Measurements from ENCODE around the gene ST6GAL1.

DNA sequence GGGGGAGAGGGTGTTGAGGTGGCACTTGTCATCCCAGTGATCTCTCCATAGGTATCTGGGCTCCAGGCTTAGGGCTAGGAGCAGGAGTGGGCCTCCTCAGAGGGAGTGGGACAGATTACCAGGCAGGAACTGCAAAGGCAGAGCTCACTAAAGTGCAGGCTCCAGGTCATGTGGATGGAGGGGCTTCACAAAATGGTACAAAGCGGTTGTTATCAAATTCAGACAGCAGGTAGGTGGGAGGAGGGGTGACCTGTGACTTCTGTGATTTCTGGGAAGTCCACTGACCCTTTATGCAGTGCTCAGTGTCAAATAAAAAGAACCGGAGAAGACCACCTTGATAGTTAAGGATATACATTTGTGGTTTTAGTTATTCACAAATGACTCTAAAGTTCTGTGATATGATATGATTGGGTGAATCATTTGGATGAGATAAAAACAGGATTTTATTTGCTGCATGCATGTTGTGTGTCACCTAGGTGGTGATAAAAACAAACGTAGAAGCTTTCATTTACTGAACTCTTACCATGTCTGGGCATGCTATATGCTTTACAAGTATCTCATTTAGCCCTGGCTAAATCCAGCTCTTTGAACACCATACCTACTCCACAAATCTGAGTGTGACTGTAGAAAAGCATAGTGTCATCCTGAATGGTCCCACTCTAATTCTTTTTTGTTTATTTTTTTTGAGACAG is 20.2 kb downstream of the ST6GAL1 start:
- no peak for TF ChIP-seq POLR2A (IDR thresholded peaks at IDR 0.05)
- TF ChIP-seq, protein P1, sequence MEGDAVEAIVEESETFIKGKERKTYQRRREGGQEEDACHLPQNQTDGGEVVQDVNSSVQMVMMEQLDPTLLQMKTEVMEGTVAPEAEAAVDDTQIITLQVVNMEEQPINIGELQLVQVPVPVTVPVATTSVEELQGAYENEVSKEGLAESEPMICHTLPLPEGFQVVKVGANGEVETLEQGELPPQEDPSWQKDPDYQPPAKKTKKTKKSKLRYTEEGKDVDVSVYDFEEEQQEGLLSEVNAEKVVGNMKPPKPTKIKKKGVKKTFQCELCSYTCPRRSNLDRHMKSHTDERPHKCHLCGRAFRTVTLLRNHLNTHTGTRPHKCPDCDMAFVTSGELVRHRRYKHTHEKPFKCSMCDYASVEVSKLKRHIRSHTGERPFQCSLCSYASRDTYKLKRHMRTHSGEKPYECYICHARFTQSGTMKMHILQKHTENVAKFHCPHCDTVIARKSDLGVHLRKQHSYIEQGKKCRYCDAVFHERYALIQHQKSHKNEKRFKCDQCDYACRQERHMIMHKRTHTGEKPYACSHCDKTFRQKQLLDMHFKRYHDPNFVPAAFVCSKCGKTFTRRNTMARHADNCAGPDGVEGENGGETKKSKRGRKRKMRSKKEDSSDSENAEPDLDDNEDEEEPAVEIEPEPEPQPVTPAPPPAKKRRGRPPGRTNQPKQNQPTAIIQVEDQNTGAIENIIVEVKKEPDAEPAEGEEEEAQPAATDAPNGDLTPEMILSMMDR (IDR thresholded peaks at IDR 0.05 in 4 of 5, conservative IDR thresholded peaks at IDR 0.05 in 1 of 5), result no peak

Measured in gastrocnemius medialis (tissue), 4 donors.